ENCODE data around the gene GPALPP1.

GRCh38 chr13:44961997-44962396 lies 27.3 kb upstream of the GPALPP1 start:
- no peak for TF ChIP-seq CTCF (IDR thresholded peaks at IDR 0.05; ENCODE audit: low read depth, low read length, poor library complexity, severe bottlenecking)
- TF ChIP-seq EZH2phosphoT487 (IDR thresholded peaks at IDR 0.05; ENCODE audit: borderline replicate concordance, low read length): no peak

Measured in DOHH2 (cell line).